ENCODE data around the gene AKAP12. TPM values are rescaled to one million over a fixed set of nuclear protein-coding genes. Genes with fewer than 3 reads are reported as not detected.
"Not testable (repeated sequence)": the region's sequence is repeated elsewhere in the genome, so short reads cannot be mapped to it uniquely, and the experiment has no call there.

Gene AKAP12
- total RNA-seq, 2 donors from 2014 or later = 10.0 to 10.6 TPM

DNA sequence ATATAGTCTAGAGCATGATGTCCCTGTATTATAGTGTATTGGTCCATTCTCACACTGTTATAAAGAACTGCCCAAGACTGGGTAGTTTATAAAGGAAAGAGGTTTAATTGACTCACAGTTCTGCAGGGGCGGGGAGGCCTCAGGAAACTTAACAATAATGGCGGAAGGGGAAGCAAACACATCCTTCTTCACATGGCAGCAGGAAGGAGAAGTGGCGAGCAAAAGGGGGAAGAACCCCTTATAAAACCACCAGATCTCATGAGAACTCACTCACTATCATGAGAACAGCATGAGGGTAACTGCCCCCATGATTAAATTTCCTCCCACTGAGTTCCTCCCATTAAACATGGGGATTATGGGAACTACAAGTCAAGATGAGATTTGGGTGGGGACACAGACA, 75.9 kb downstream of the AKAP12 start:
- not testable (repeated sequence) for H3K27ac Mint-ChIP-seq; ATAC-seq (replicated peaks in 1 of 2); H3K4me1 Mint-ChIP-seq (ENCODE audit: low read depth); DNase-seq; H3K27me3 Mint-ChIP-seq (ENCODE audit: low read depth); H3K4me3 Mint-ChIP-seq; H3K9me3 Mint-ChIP-seq
- H3K36me3 Mint-ChIP-seq (ENCODE audit: insufficient read depth in 2 of 2) = peaks cover 5 to 11% of the 10 kb centered on the region in 2 donors

GRCh38 chr6:151317103-151317994, 77.6 kb downstream of the AKAP12 start:
- Mint-ChIP-seq H3K27ac (peak overlapping the region; percentile 41), H3K36me3 (ENCODE audit: insufficient read depth in 2 of 2) (peaks cover 5 to 11% of the 10 kb centered on the region in 2 donors), H3K9me3 (peaks cover 4 to 5% of the 10 kb centered on the region in 2 donors), H3K4me3 (no peak overlapping the region), H3K27me3 (ENCODE audit: low read depth) (peaks cover 16% of the 10 kb centered on the region), H3K4me1 (ENCODE audit: low read depth) (peaks cover 7% of the 10 kb centered on the region)
- ATAC-seq (replicated peaks in 1 of 2) (peak in 1 of 2 donors; percentile 38), DNase-seq (no peak)

DNA sequence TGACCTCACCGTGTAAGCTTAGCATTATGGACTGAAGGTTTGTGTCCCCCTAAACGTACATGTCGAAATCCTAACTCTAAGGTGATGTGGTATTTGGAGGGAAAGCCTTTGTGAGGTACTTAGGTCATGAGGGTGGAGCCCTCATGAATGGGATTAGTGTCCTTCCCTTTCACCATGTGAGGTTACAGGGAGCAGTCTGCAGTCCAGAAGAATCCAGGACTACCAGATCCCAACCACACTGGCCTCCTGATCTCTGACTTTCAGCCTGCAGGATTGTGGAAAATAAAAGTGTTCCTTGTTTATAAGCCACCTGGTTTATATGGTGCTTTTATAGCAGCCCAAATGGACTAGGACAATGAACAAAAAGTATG, 78.2 kb downstream of the AKAP12 start:
- no peak for DNase-seq
- ATAC-seq (replicated peaks in 1 of 2) = no peak
- peaks cover 4 to 5% of the 10 kb centered on the region in 2 donors for H3K9me3 Mint-ChIP-seq
- no peak overlapping the region for H3K27ac Mint-ChIP-seq
- peaks cover 5 to 11% of the 10 kb centered on the region in 2 donors for H3K36me3 Mint-ChIP-seq (ENCODE audit: insufficient read depth in 2 of 2)
- peaks cover 23% of the 10 kb centered on the region for H3K27me3 Mint-ChIP-seq (ENCODE audit: low read depth)
- no peak overlapping the region for H3K4me3 Mint-ChIP-seq
- peaks cover 7% of the 10 kb centered on the region for H3K4me1 Mint-ChIP-seq (ENCODE audit: low read depth)

- peaks cover 26% of the 10 kb centered on the region for H3K4me1 Mint-ChIP-seq (ENCODE audit: low read depth)
- H3K27me3 Mint-ChIP-seq (ENCODE audit: low read depth) = peaks cover 39% of the 10 kb centered on the region
- no peak overlapping the region for H3K4me3 Mint-ChIP-seq
- no peak for DNase-seq
- peaks cover 4 to 5% of the 10 kb centered on the region in 2 donors for H3K9me3 Mint-ChIP-seq
- H3K27ac Mint-ChIP-seq = no peak overlapping the region
- H3K36me3 Mint-ChIP-seq (ENCODE audit: insufficient read depth in 2 of 2) = peaks cover 5 to 11% of the 10 kb centered on the region in 2 donors
- no peak for ATAC-seq (replicated peaks in 1 of 2)
Measured at GRCh38 chr6:151320140-151320539, 80.4 kb downstream of the AKAP12 start.

DNA sequence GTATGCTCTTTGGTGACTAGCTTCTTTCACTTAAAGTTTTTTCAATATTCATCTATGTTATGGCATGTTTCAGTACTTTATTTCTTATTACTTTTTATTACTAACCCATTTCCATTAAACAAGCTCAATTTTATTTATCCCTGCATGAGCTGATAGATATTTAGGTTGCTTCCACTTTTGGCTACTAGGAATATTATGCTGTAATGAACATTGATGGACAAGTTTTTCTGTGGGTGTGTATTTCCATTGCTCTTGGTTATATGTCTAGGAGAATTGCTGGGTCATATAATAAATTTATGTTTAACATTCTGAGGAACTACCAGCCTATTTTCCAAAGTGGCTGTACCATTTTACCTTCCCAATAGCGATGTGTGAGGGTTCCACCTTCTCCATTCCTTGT, 81.7 kb downstream of the AKAP12 start:
- no peak overlapping the region for H3K27ac Mint-ChIP-seq
- no peak for ATAC-seq (replicated peaks in 1 of 2)
- no peaks in the 10 kb centered on the region for H3K9me3 Mint-ChIP-seq
- no peak overlapping the region for H3K4me3 Mint-ChIP-seq
- H3K36me3 Mint-ChIP-seq (ENCODE audit: insufficient read depth in 2 of 2) = peaks cover 0 to 4% of the 10 kb centered on the region in 2 donors
- DNase-seq = no peak
- H3K27me3 Mint-ChIP-seq (ENCODE audit: low read depth) = peaks cover 50% of the 10 kb centered on the region
- peaks cover 36% of the 10 kb centered on the region for H3K4me1 Mint-ChIP-seq (ENCODE audit: low read depth)

DNA sequence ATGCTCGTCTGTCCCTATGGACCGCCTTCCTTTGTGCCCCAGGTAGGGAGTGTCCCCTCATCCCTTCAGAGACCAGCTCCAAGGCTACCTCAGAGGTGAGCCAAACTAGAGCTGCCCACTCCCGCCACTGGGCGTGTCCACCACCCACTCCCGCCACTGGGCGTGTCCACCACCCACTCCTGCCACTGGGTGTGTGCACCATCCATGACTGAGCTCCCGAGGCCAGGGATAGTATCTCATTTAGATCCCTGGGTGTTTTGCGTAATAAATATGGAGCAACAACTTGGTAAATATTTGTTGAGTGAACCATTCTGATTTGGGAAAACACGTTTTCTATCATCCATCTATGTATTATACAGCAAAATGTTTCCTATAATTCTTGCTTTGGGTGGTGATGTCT, 82.8 kb downstream of the AKAP12 start:
- Mint-ChIP-seq H3K36me3 (ENCODE audit: insufficient read depth in 2 of 2) (no peaks in the 10 kb centered on the region), H3K4me1 (ENCODE audit: low read depth) (peaks cover 31% of the 10 kb centered on the region), H3K9me3 (no peaks in the 10 kb centered on the region), H3K4me3 (no peak overlapping the region), H3K27me3 (ENCODE audit: low read depth) (peaks cover 61% of the 10 kb centered on the region), H3K27ac (no peak overlapping the region)
- ATAC-seq (replicated peaks in 1 of 2) (no peak), DNase-seq (no peak)

DNA sequence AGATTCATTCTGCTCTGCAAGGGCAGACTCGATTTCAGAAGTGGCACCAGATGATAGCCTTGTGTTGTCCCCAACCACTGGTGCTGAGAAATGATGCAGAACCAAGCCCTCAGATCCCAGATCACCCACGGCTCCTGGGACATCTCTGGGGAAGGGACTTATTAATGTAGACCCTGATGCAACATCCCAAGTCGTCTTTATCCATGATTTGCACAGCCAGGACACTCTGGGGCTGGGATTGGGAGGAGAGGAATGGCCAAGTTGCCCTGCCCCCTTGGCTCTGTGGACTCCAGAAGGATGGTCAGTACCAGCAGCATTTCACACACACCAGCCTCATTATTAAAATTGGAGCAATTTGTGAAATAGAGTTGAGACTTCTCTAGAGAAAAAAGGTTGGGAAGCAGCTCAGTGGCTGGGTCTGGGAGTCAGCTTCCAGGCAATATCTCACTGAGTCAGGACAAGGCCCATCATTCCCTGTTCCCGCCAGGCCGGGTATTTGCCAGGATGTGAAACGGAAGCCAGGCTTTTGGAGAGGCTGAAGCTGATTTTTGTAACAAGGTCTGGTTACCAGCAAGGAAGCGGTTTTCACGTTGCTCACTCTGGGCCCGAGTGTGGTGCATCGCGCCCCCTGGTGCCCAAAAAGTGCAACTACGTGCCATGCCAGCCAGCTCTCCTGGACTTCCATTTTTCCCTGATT, 84.2 kb downstream of the AKAP12 start:
- Mint-ChIP-seq H3K27ac (no peak overlapping the region), H3K36me3 (ENCODE audit: insufficient read depth in 2 of 2) (no peaks in the 10 kb centered on the region), H3K27me3 (ENCODE audit: low read depth) (peaks cover 64% of the 10 kb centered on the region), H3K4me3 (peak overlapping the region; percentile 48 to 90), H3K9me3 (no peaks in the 10 kb centered on the region), H3K4me1 (ENCODE audit: low read depth) (peaks cover 30% of the 10 kb centered on the region)
- DNase-seq (peak; percentile 70 to 81), ATAC-seq (replicated peaks in 1 of 2) (peak; percentile 75 to 79)

GRCh38 chr6:151324488-151324825, 84.7 kb downstream of the AKAP12 start:
- H3K27ac Mint-ChIP-seq = no peak overlapping the region
- no peaks in the 10 kb centered on the region for H3K36me3 Mint-ChIP-seq (ENCODE audit: insufficient read depth in 2 of 2)
- no peak for DNase-seq
- H3K4me3 Mint-ChIP-seq = peak overlapping the region; percentile 48 to 90
- no peaks in the 10 kb centered on the region for H3K9me3 Mint-ChIP-seq
- peaks cover 30% of the 10 kb centered on the region for H3K4me1 Mint-ChIP-seq (ENCODE audit: low read depth)
- peaks cover 64% of the 10 kb centered on the region for H3K27me3 Mint-ChIP-seq (ENCODE audit: low read depth)
- peak in 1 of 2 donors; percentile 9 for ATAC-seq (replicated peaks in 1 of 2)

GRCh38 chr6:151325075-151326050, 85.6 kb downstream of the AKAP12 start:
- DNase-seq (peak; percentile 20 to 29), ATAC-seq (replicated peaks in 1 of 2) (peak; percentile 60 to 64)
- Mint-ChIP-seq H3K4me3 (peak overlapping the region; percentile 85 to 90), H3K27me3 (ENCODE audit: low read depth) (peaks cover 66% of the 10 kb centered on the region), H3K4me1 (ENCODE audit: low read depth) (peaks cover 30% of the 10 kb centered on the region), H3K27ac (no peak overlapping the region), H3K9me3 (no peaks in the 10 kb centered on the region), H3K36me3 (ENCODE audit: insufficient read depth in 2 of 2) (no peaks in the 10 kb centered on the region)

DNA sequence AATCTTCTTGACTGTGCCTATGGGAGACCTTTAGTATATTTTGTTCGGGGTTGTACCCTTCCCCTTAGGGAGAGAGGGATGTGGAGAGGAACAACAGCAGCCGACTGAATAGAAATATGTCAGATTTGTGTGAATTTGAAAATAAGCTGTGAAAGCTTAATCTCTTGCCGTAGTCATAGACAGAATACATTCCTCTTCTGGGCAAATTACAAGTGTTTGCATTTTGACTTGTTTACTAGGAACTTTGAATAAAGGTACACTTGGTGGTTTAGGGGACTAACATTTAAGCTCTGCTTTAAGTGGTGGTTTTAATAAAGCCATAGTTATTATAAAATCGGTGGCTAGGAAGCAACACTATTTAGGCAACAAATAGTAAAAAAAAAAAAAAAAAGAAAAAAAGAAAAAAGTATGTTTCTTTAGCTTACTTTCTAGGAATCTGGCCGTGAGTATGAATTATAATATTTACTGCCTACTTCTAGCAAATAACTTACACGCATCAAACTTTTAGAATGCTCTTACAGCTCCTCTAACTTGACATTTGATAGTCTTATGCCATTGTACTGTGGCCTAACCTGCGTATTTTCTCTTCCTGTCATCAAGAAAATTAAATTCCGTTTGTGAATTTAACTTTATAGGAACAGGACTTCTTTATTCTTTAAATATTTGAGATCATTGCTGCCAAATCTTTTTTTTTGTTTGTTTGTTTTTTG, 86.5 kb downstream of the AKAP12 start:
- no peak overlapping the region for H3K27ac Mint-ChIP-seq

GRCh38 chr6:151327101-151327500, 87.3 kb downstream of the AKAP12 start:
- Mint-ChIP-seq H3K9me3 (no peaks in the 10 kb centered on the region), H3K27ac (no peak overlapping the region), H3K4me3 (no peak overlapping the region), H3K27me3 (ENCODE audit: low read depth) (peaks cover 60% of the 10 kb centered on the region), H3K4me1 (ENCODE audit: low read depth) (peaks cover 30% of the 10 kb centered on the region), H3K36me3 (ENCODE audit: insufficient read depth in 2 of 2) (no peaks in the 10 kb centered on the region)
- DNase-seq (no peak), ATAC-seq (replicated peaks in 1 of 2) (no peak)

More for the DNA sequence above, 86.5 kb downstream of the AKAP12 start:
- Mint-ChIP-seq H3K4me3 (peak overlapping the region; percentile 85 to 90), H3K9me3 (no peaks in the 10 kb centered on the region), H3K27me3 (ENCODE audit: low read depth) (peaks cover 62% of the 10 kb centered on the region), H3K4me1 (ENCODE audit: low read depth) (peaks cover 30% of the 10 kb centered on the region), H3K36me3 (ENCODE audit: insufficient read depth in 2 of 2) (no peaks in the 10 kb centered on the region)
- DNase-seq (no peak), ATAC-seq (replicated peaks in 1 of 2) (no peak)

DNA sequence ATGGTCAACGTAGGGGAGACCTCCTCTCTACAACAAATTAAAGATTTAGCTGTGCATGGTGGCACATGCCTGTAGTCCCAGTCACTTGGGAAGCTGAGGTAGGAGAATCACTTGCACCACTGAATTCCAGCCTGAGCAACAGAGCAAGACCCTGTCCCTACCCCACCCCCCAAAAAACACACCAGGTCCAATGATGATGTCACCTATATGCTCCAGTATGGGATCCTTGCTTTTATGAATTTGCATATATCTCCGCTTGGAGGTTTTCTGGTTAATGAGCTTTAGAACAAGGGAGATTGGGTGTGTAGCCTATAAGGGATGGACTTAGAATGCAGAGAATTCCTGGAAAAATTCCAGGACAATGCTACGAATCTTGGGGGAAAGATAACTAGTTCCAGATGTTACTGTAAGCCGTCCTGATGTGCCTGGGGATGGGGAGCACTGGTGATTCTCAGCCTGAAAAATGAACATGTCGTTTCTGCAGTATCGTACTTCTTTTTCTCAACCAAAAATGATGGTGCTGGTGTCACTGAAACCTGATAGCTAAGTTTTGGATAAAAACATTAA, 90.4 kb downstream of the AKAP12 start:
- Mint-ChIP-seq H3K27ac (no peak overlapping the region), H3K9me3 (no peaks in the 10 kb centered on the region), H3K27me3 (ENCODE audit: low read depth) (peaks cover 39% of the 10 kb centered on the region), H3K4me3 (no peak overlapping the region), H3K4me1 (ENCODE audit: low read depth) (peaks cover 14% of the 10 kb centered on the region), H3K36me3 (ENCODE audit: insufficient read depth in 2 of 2) (no peaks in the 10 kb centered on the region)
- ATAC-seq (replicated peaks in 1 of 2) = no peak
- no peak for DNase-seq
